Ascending aorta (tissue), 2 donors: Measurements from ENCODE around the gene AURKAIP1. TPM values are rescaled to one million over a fixed set of nuclear protein-coding genes. Genes with fewer than 3 reads are reported as not detected.

ENCODE experiments used
- DNase-seq, 2 donors: peaks; one replicate each; pipeline ENCODE4 v3.0.0-alpha.2; 2019; ENCODE audit warnings: low spot score in 2 of 2
- H3K27ac ChIP-seq, 2 donors: fragments of 200-600 bp; sonication (generic); one replicate each; pipeline ENCODE4 v1.5.1; 2016 to 2017; ENCODE audit warnings: mild to moderate bottlenecking in 1 of 2
- H3K27me3 ChIP-seq: fragments of 200-600 bp; sonication (generic); one replicate; pipeline ENCODE4 v1.5.1; 2017
- H3K36me3 ChIP-seq, 2 donors: fragments of 200-600 bp; sonication (generic); one replicate each; pipeline ENCODE4 v1.5.1; 2016
- H3K4me1 ChIP-seq, 2 donors: fragments of 200-600 bp; sonication (generic); one replicate each; pipeline ENCODE4 v1.5.1; 2016 to 2017; ENCODE audit warnings: mild to moderate bottlenecking in 1 of 2
- H3K4me3 ChIP-seq, 2 donors: fragments of 200-600 bp; sonication (generic); one replicate each; pipeline ENCODE4 v1.5.1; 2016 to 2017; ENCODE audit warnings: mild to moderate bottlenecking in 1 of 2
- H3K9me3 ChIP-seq, 2 donors: fragments of 200-600 bp; sonication (generic); one replicate each; pipeline ENCODE4 v1.5.1; 2016
- CTCF ChIP-seq, 3 experiments: fragments of 200-600 bp in 2 of 3; fragments of 450-650 bp in 1 of 3; sonication (generic) in 2 of 3; IDR thresholded peaks; one replicate each; pipeline ENCODE4 v1.5.1; 2016 to 2019; ENCODE audit warnings: antibody characterized with exemption in 3 of 3, mild to moderate bottlenecking in 1 of 3, moderate library complexity in 1 of 3
- intact Hi-C: fragments of 100-400 bp; cut with DNase I; formaldehyde crosslinking; loops from one replicate; pipeline ENCODE4 v1.15.1; 2023
- total RNA-seq: library from RNA; depleted of rRNA; stranded (reverse); fragments of >200 nt; gene quantifications from one replicate; pipeline ENCODE4 v1.1.0, GENCODE V29; 2016

Gene AURKAIP1
- total RNA-seq, 1 donor from 2014 or later = 247 TPM

- no peak for TF ChIP-seq CTCF (IDR thresholded peaks at IDR 0.05)
- no peak for DNase-seq
- Histone ChIP-seq H3K27me3 (no peaks in the 10 kb centered on the region), H3K4me1 (peaks cover 5 to 9% of the 10 kb centered on the region in 2 donors), H3K9me3 (no peaks in the 10 kb centered on the region), H3K27ac (no peak overlapping the region), H3K36me3 (no peaks in the 10 kb centered on the region), H3K4me3 (no peak overlapping the region)
- intact Hi-C loops = no loop called here
These were observed 7.7 kb downstream of the AURKAIP1 start for GRCh38 chr1:1367315-1367714.

- no peaks in the 10 kb centered on the region for H3K27me3 ChIP-seq
- no peak for TF ChIP-seq CTCF (IDR thresholded peaks at IDR 0.05)
- DNase-seq = no peak
- H3K27ac ChIP-seq = no peak overlapping the region
- no peak overlapping the region for H3K4me3 ChIP-seq
- no peaks in the 10 kb centered on the region for H3K9me3 ChIP-seq
- H3K4me1 ChIP-seq = peaks cover 1 to 7% of the 10 kb centered on the region in 2 donors
- H3K36me3 ChIP-seq = no peaks in the 10 kb centered on the region
- intact Hi-C loops = no loop called here
These were observed 8.3 kb downstream of the AURKAIP1 start for GRCh38 chr1:1366699-1367066.

- no peaks in the 10 kb centered on the region for H3K27me3 ChIP-seq
- H3K36me3 ChIP-seq = no peaks in the 10 kb centered on the region
- no peak for TF ChIP-seq CTCF (IDR thresholded peaks at IDR 0.05)
- H3K4me3 ChIP-seq = no peak overlapping the region
- intact Hi-C loops = no loop called here
- DNase-seq = no peak
- H3K4me1 ChIP-seq = peaks cover 2 to 11% of the 10 kb centered on the region in 2 donors
- H3K9me3 ChIP-seq = no peaks in the 10 kb centered on the region
- no peak overlapping the region for H3K27ac ChIP-seq
These were observed 8.9 kb downstream of the AURKAIP1 start for GRCh38 chr1:1365875-1366698.

- Histone ChIP-seq H3K9me3 (no peaks in the 10 kb centered on the region), H3K4me3 (no peak overlapping the region), H3K4me1 (peaks cover 15 to 28% of the 10 kb centered on the region in 2 donors), H3K27me3 (no peaks in the 10 kb centered on the region), H3K36me3 (no peaks in the 10 kb centered on the region), H3K27ac (no peak overlapping the region)
- no peak for TF ChIP-seq CTCF (IDR thresholded peaks at IDR 0.05)
- intact Hi-C loops = no loop called here
- no peak for DNase-seq
These were observed 10.7 kb downstream of the AURKAIP1 start for GRCh38 chr1:1364266-1364665.

GRCh38 chr1:1361982-1362423 lies 13.0 kb downstream of the AURKAIP1 start:
- H3K27me3 ChIP-seq = no peaks in the 10 kb centered on the region
- H3K4me1 ChIP-seq = peaks cover 19 to 38% of the 10 kb centered on the region in 2 donors
- no peaks in the 10 kb centered on the region for H3K36me3 ChIP-seq
- intact Hi-C loops = no loop called here
- no peak for TF ChIP-seq CTCF (IDR thresholded peaks at IDR 0.05)
- H3K27ac ChIP-seq = peak overlapping the region; percentile 75 to 90
- no peak for DNase-seq
- H3K4me3 ChIP-seq = no peak overlapping the region
- no peaks in the 10 kb centered on the region for H3K9me3 ChIP-seq
